Neural cell (in vitro differentiated cells): ENCODE data around the gene PLA2G2F. TPM values are rescaled to one million over a fixed set of nuclear protein-coding genes. Genes with fewer than 3 reads are reported as not detected.

Experiments used
- H2AFZ ChIP-seq: fragments of 200-600, 300-800 bp; sonication (generic), shearing (Covaris generic); 2 replicates; pipeline ENCODE4 v1.6.0; 2014; ENCODE audit warnings: low read depth, mild to moderate bottlenecking, antibody characterized with exemption, low read length, moderate library complexity
- H3F3A ChIP-seq: fragments of 200-600 bp; shearing (Covaris generic); 2 replicates; pipeline ENCODE4 v1.6.1; 2016; ENCODE audit warnings: mild to moderate bottlenecking, moderate library complexity, mixed read lengths, antibody characterized with exemption, low read length; ENCODE audit not compliant: insufficient read depth, poor library complexity, severe bottlenecking
- H3K27ac ChIP-seq: fragments of 200-600, 300-800 bp; sonication (generic), shearing (Covaris generic); 2 replicates; pipeline ENCODE4 v1.5.1; 2014; ENCODE audit warnings: mild to moderate bottlenecking, low read length, moderate library complexity
- H3K27me3 ChIP-seq: fragments of 300-800, 200-600 bp; sonication (generic), shearing (Covaris generic); 2 replicates; pipeline ENCODE4 v1.6.0; 2014; ENCODE audit warnings: mild to moderate bottlenecking, low read depth, low read length, moderate library complexity; ENCODE audit not compliant: insufficient read depth
- H3K36me3 ChIP-seq: fragments of 300-800, 200-600 bp; sonication (generic), shearing (Covaris generic); 2 replicates; pipeline ENCODE4 v1.5.1; 2014; ENCODE audit warnings: mild to moderate bottlenecking, antibody characterized with exemption, low read length, moderate library complexity; ENCODE audit not compliant: insufficient read depth
- H3K4me2 ChIP-seq: fragments of 300-800, 200-600 bp; sonication (generic), shearing (Covaris generic); 2 replicates; pipeline ENCODE4 v1.6.0; 2014; ENCODE audit warnings: mild to moderate bottlenecking, low read length
- H3K4me3 ChIP-seq: fragments of 300-800, 200-600 bp; sonication (generic), shearing (Covaris generic); 2 replicates; pipeline ENCODE4 v1.5.1; 2014; ENCODE audit warnings: mild to moderate bottlenecking, low read length, moderate library complexity
- H3K79me2 ChIP-seq: fragments of 200-600 bp; shearing (Covaris generic); replicated peaks from 2 replicates; pipeline ENCODE4 v1.6.0; 2014; ENCODE audit warnings: mild to moderate bottlenecking, low read length, moderate library complexity; ENCODE audit not compliant: insufficient read depth
- H3K9ac ChIP-seq: fragments of 300-800, 200-600 bp; sonication (generic), shearing (Covaris generic); 2 replicates; pipeline ENCODE4 v1.6.1; 2016; ENCODE audit warnings: mild to moderate bottlenecking, low read length, mixed read lengths
- H3K9me2 ChIP-seq: fragments of 200-600 bp; shearing (Covaris generic); 2 replicates; pipeline ENCODE4 v1.6.1; 2016; ENCODE audit warnings: mild to moderate bottlenecking, low read length, mixed read lengths; ENCODE audit not compliant: insufficient read depth
- H3K9me3 ChIP-seq: fragments of 200-600, 300-800 bp; sonication (generic), shearing (Covaris generic); 2 replicates; pipeline ENCODE4 v1.6.1; 2016; ENCODE audit warnings: mild to moderate bottlenecking, mixed run types, low read length, moderate library complexity, mixed read lengths
- H4K20me1 ChIP-seq: fragments of 200-600 bp; shearing (Covaris generic); 2 replicates; pipeline ENCODE4 v1.6.1; 2016; ENCODE audit warnings: mild to moderate bottlenecking, mixed run types; ENCODE audit not compliant: insufficient read depth
- CTCF ChIP-seq: fragments of 450-650 bp; IDR thresholded peaks from 2 replicates; pipeline ENCODE4 v1.5.1; 2014; ENCODE audit warnings: antibody characterized with exemption, mild to moderate bottlenecking, moderate library complexity; ENCODE audit not compliant: poor library complexity, severe bottlenecking
- EP300 ChIP-seq: fragments of 450-650 bp; conservative IDR thresholded peaks from 2 replicates; pipeline ENCODE4 v1.6.1; 2014; ENCODE audit warnings: antibody characterized with exemption, mild to moderate bottlenecking, moderate library complexity; ENCODE audit not compliant: poor library complexity, severe bottlenecking
- EZH2 ChIP-seq: fragments of 200-600, 300-800 bp; shearing (Covaris generic), sonication (generic); IDR thresholded peaks from 2 replicates; pipeline ENCODE4 v1.6.1; 2014; ENCODE audit warnings: antibody characterized with exemption, low read length, borderline replicate concordance, mild to moderate bottlenecking; ENCODE audit not compliant: insufficient read depth, poor library complexity, severe bottlenecking
- MXI1 ChIP-seq: fragments of 450-650 bp; conservative IDR thresholded peaks from 2 replicates; pipeline ENCODE4 v1.6.1; 2014; ENCODE audit warnings: antibody characterized with exemption, mild to moderate bottlenecking; ENCODE audit not compliant: poor library complexity, severe bottlenecking
- POLR2AphosphoS5 ChIP-seq: IDR thresholded peaks from 2 replicates; pipeline ENCODE4 v1.6.1; 2012
- RAD21 ChIP-seq: fragments of 450-650 bp; conservative IDR thresholded peaks from 2 replicates; pipeline ENCODE4 v1.6.1; 2014; ENCODE audit warnings: antibody characterized with exemption, mild to moderate bottlenecking, moderate library complexity
- REST ChIP-seq: IDR thresholded peaks from 2 replicates; pipeline ENCODE4 v1.6.1; 2012; ENCODE audit warnings: borderline replicate concordance
- SMC3 ChIP-seq: fragments of 450-650 bp; conservative IDR thresholded peaks from 2 replicates; pipeline ENCODE4 v1.6.1; 2014; ENCODE audit warnings: antibody characterized with exemption, mild to moderate bottlenecking, moderate library complexity; ENCODE audit not compliant: poor library complexity
- TAF1 ChIP-seq: IDR thresholded peaks from 2 replicates; pipeline ENCODE4 v1.6.1; 2012; ENCODE audit warnings: low read depth
- polyA plus RNA-seq: library from polyadenylated mRNA; depleted of rRNA; stranded (reverse); fragments of >200 nt; gene quantifications from 2 replicates; pipeline ENCODE4 v1.2.3, GENCODE V29; 2014

The PLA2G2F gene
- polyA plus RNA-seq, 1 donor from 2014 or later, result not detected

GRCh38 chr1:20108366-20109123, 30.6 kb upstream of the PLA2G2F start:
- no peaks in the 10 kb centered on the region for H3F3A ChIP-seq
- no peaks in the 10 kb centered on the region for H3K36me3 ChIP-seq
- H4K20me1 ChIP-seq, result no peaks in the 10 kb centered on the region
- TF ChIP-seq MXI1 (no peak), POLR2AphosphoS5 (no peak), SMC3 (no peak), EZH2 (no peak), CTCF (no peak), REST (no peak), EP300 (no peak), TAF1 (no peak), RAD21 (no peak)
- H3K27ac ChIP-seq, result no peak overlapping the region
- no peaks in the 10 kb centered on the region for H3K9me2 ChIP-seq
- H2AFZ ChIP-seq, result no peak overlapping the region
- H3K9me3 ChIP-seq, result no peaks in the 10 kb centered on the region
- H3K4me3 ChIP-seq, result no peak overlapping the region
- no peak overlapping the region for H3K9ac ChIP-seq
- no peaks in the 10 kb centered on the region for H3K27me3 ChIP-seq
- H3K79me2 ChIP-seq, result no peaks in the 10 kb centered on the region
- H3K4me2 ChIP-seq, result no peak overlapping the region

- no peaks in the 10 kb centered on the region for H3K9me3 ChIP-seq
- no peak overlapping the region for H3K9ac ChIP-seq
- H3K4me3 ChIP-seq, result no peak overlapping the region
- no peaks in the 10 kb centered on the region for H4K20me1 ChIP-seq
- no peaks in the 10 kb centered on the region for H3K27me3 ChIP-seq
- no peak overlapping the region for H2AFZ ChIP-seq
- no peak overlapping the region for H3K27ac ChIP-seq
- no peaks in the 10 kb centered on the region for H3K36me3 ChIP-seq
- H3K4me2 ChIP-seq, result no peak overlapping the region
- no peaks in the 10 kb centered on the region for H3K9me2 ChIP-seq
- H3F3A ChIP-seq, result no peaks in the 10 kb centered on the region
- no peaks in the 10 kb centered on the region for H3K79me2 ChIP-seq
- TF ChIP-seq RAD21 (no peak), SMC3 (no peak), POLR2AphosphoS5 (no peak), CTCF (no peak), EZH2 (no peak), REST (no peak)
These were observed 29.8 kb upstream of the PLA2G2F start for GRCh38 chr1:20109223-20109856.
